ENCODE results near the gene DTX3. TPM values are rescaled to one million over a fixed set of nuclear protein-coding genes. Genes with fewer than 3 reads are reported as not detected.

The DTX3 gene
- total RNA-seq, 2 donors from 2014 or later, result 42.2 to 59.9 TPM

GRCh38 chr12:57611108-57611826 is 6.6 kb downstream of the DTX3 start, which contains the start of gene ARHGEF25:
ARHGEF25 (plus strand) TSS chr12:57611435; CDS start chr12:57611895, 460 bp downstream.
- Histone ChIP-seq H3K9me3 (no peaks in the 10 kb centered on the region), H3K4me1 (replicated peaks) (no peaks in the 10 kb centered on the region), H3K27ac (peak within 1 kb of the TSS; percentile 79 to 82), H3K36me3 (peaks cover 0 to 6% of the 10 kb centered on the region in 2 donors), H3K27me3 (replicated peaks; ENCODE audit: insufficient read depth) (no peaks in the 10 kb centered on the region), H3K4me3 (peak within 1 kb of the TSS; percentile 63 to 74)
- peak; percentile 46 for DNase-seq (ENCODE audit: low spot score)
- intact Hi-C loops (cut with DNase I), result no loop called here
- 1% methylated on average over 49 of the region's 55 CpGs for WGBS
- TF ChIP-seq POLR2AphosphoS5 (IDR thresholded peaks at IDR 0.05), result peak; percentile 8
- TF ChIP-seq POLR2A (IDR thresholded peaks at IDR 0.05), result peak; percentile 34
- TF ChIP-seq CTCF (IDR thresholded peaks at IDR 0.05), result no peak

GRCh38 chr12:57611827-57612710 is 7.4 kb downstream of the DTX3 start:
- no peaks in the 10 kb centered on the region for H3K27me3 ChIP-seq (replicated peaks; ENCODE audit: insufficient read depth)
- intact Hi-C loops (cut with DNase I), result no loop called here
- H3K27ac ChIP-seq, result peak overlapping the region; percentile 79 to 82
- no peak for TF ChIP-seq POLR2A (IDR thresholded peaks at IDR 0.05)
- TF ChIP-seq CTCF (IDR thresholded peaks at IDR 0.05), result no peak
- TF ChIP-seq POLR2AphosphoS5 (IDR thresholded peaks at IDR 0.05), result no peak
- peak overlapping the region; percentile 63 to 74 for H3K4me3 ChIP-seq
- WGBS, result 11% methylated on average over 20 of the region's 23 CpGs
- no peak for DNase-seq (ENCODE audit: low spot score)
- H3K36me3 ChIP-seq, result peaks cover 0 to 6% of the 10 kb centered on the region in 2 donors
- H3K9me3 ChIP-seq, result no peaks in the 10 kb centered on the region
- no peaks in the 10 kb centered on the region for H3K4me1 ChIP-seq (replicated peaks)

- Histone ChIP-seq H3K36me3 (peaks cover 0 to 6% of the 10 kb centered on the region in 2 donors), H3K27me3 (replicated peaks; ENCODE audit: insufficient read depth) (no peaks in the 10 kb centered on the region), H3K4me3 (no peak overlapping the region), H3K4me1 (replicated peaks) (no peaks in the 10 kb centered on the region), H3K9me3 (no peaks in the 10 kb centered on the region), H3K27ac (no peak overlapping the region)
- DNase-seq (ENCODE audit: low spot score), result no peak
- WGBS, result 86% methylated on average over 10 of the region's 10 CpGs
- intact Hi-C loops (cut with DNase I), result no loop called here
- no peak for TF ChIP-seq CTCF (IDR thresholded peaks at IDR 0.05)
- no peak for TF ChIP-seq POLR2AphosphoS5 (IDR thresholded peaks at IDR 0.05)
- TF ChIP-seq POLR2A (IDR thresholded peaks at IDR 0.05), result no peak
These were observed 8.2 kb downstream of the DTX3 start for GRCh38 chr12:57612711-57613426.

DNA sequence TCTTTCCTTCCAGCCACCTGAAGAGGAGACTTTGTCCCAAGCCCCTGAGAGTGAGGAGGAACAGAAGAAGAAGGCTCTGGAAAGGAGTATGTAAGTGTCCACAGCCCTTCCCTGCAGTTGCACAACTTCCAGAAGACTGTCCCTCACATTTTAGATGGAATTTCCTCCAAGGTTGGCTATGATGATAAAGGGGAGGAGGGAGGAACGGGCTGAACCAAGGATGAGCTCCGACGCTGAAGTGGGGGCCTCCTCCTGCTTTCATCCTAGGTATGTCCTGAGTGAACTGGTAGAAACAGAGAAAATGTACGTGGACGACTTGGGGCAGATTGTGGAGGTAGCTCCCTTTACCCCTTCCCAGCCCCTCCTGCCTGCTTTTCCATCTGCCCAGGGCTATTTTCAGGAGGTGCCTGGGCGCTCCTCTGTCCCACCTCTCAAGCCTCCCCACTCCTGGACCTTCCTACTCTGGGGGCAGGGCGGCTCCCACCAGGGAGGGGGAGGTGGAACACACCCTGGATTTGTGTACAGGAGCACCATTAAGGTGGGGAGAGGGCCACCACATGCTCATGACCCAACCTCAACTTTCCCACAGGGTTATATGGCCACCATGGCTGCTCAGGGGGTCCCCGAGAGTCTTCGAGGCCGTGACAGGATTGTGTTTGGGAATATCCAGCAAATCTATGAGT is 8.9 kb downstream of the DTX3 start:
- no peak for DNase-seq (ENCODE audit: low spot score)
- H3K36me3 ChIP-seq, result peaks cover 0 to 6% of the 10 kb centered on the region in 2 donors
- H3K27me3 ChIP-seq (replicated peaks; ENCODE audit: insufficient read depth), result no peaks in the 10 kb centered on the region
- intact Hi-C loops (cut with DNase I), result no loop called here
- no peaks in the 10 kb centered on the region for H3K4me1 ChIP-seq (replicated peaks)
- TF ChIP-seq CTCF (IDR thresholded peaks at IDR 0.05) (no peak), POLR2AphosphoS5 (IDR thresholded peaks at IDR 0.05) (no peak), POLR2A (IDR thresholded peaks at IDR 0.05) (no peak)
- no peaks in the 10 kb centered on the region for H3K9me3 ChIP-seq
- no peak overlapping the region for H3K27ac ChIP-seq
- 77% methylated on average over 10 of the region's 10 CpGs for WGBS
- H3K4me3 ChIP-seq, result no peak overlapping the region
